ENCODE data around the gene SMIM31. TPM values are rescaled to one million over a fixed set of nuclear protein-coding genes. Genes with fewer than 3 reads are reported as not detected.

The SMIM31 gene
- total and polyA plus RNA-seq, 2 donors (not counting 1 experiment from before 2014, with no cell fraction given), result not detected

- Histone ChIP-seq H4K20me1 (ENCODE audit: control insufficient read depth, insufficient read depth, low read length, poor library complexity, severe bottlenecking) (no peaks in the 10 kb centered on the region), H3K27me3 (replicated peaks in 1 of 4; ENCODE audit: control extremely low read depth in 1 of 4, control insufficient read depth in 3 of 4, insufficient read depth in 4 of 4, low read length in 3 of 4) (no peaks in the 10 kb centered on the region), H3K36me3 (replicated peaks in 1 of 2; ENCODE audit: control extremely low read depth in 1 of 2, control insufficient read depth in 1 of 2, extremely low read depth in 1 of 2, insufficient read depth in 2 of 2, low read length in 1 of 2) (no peaks in the 10 kb centered on the region), H3K9me3 (ENCODE audit: control extremely low read depth in 1 of 3, control insufficient read depth in 2 of 3, insufficient read depth in 1 of 3, low read length in 2 of 3) (peaks cover 0 to 1% (median 0%) of the 10 kb centered on the region in 3 donors), H3K79me2 (ENCODE audit: control insufficient read depth, insufficient read depth, low read length) (no peaks in the 10 kb centered on the region), H3K4me2 (replicated peaks; ENCODE audit: low read depth, low read length, poor library complexity, severe bottlenecking) (no peak overlapping the region), H2AFZ (ENCODE audit: insufficient read depth, low read depth, low read length, poor library complexity, severe bottlenecking) (no peak overlapping the region), H3K27ac (ENCODE audit: low read length in 2 of 2) (no peak overlapping the region), H3K4me3 (ENCODE audit: control extremely low read depth in 1 of 5, extremely low read depth in 1 of 5, insufficient read depth in 1 of 5, low read depth in 2 of 5, low read length in 4 of 5) (no peak overlapping the region), H3K4me1 (ENCODE audit: control insufficient read depth in 2 of 2, insufficient read depth in 2 of 2, low read length in 2 of 2) (no peaks in the 10 kb centered on the region), H3K9ac (ENCODE audit: low read length) (no peak overlapping the region)
- WGBS (ENCODE audit: insufficient coverage), result no CpG with 5 or more reads among the region's 3 CpGs
- ATAC-seq (ENCODE audit: low read depth) (no peak), DNase-seq (peak; percentile 13)
- H3K27me3 Mint-ChIP-seq, result no peaks in the 10 kb centered on the region
- H3K4me3 Mint-ChIP-seq, result no peak overlapping the region
- H3K9me3 Mint-ChIP-seq (ENCODE audit: insufficient read depth), result peaks cover 3% of the 10 kb centered on the region
- TF ChIP-seq EZH2 (IDR thresholded peaks at IDR 0.05; ENCODE audit: borderline replicate concordance, insufficient read depth, low read depth, low read length, poor library complexity, severe bottlenecking) (no peak), CTCF (IDR thresholded peaks at IDR 0.05) (peak; percentile 73)
- ChIA-PET CTCF (interaction anchor here (1.3 kb wide), 1 partner anchor 17 kb away, joined by 4 read pairs; no protein-coding TSS in a partner anchor), POLR2A (no interaction called here)
- H3K4me1 Mint-ChIP-seq, result no peaks in the 10 kb centered on the region
- H3K27ac Mint-ChIP-seq, result no peak overlapping the region
- intact Hi-C loops (cut with micrococcal nuclease), result no loop called here
These were observed 5.6 kb upstream of the SMIM31 start for GRCh38 chr4:164748375-164748774.

- no CpG with 5 or more reads among the region's 1 CpG for WGBS (ENCODE audit: insufficient coverage)
- CTCF ChIA-PET, result no interaction called here
These were observed 1.5 kb downstream of the SMIM31 start for GRCh38 chr4:164755432-164755831.

More at GRCh38 chr4:164755432-164755831, 1.5 kb downstream of the SMIM31 start:
- Histone ChIP-seq H3K27me3 (replicated peaks in 1 of 4; ENCODE audit: control extremely low read depth in 1 of 4, control insufficient read depth in 3 of 4, insufficient read depth in 4 of 4, low read length in 3 of 4) (peaks cover 0 to 3% (median 1%) of the 10 kb centered on the region in 4 experiments), H3K4me2 (replicated peaks; ENCODE audit: low read depth, low read length, poor library complexity, severe bottlenecking) (no peak overlapping the region), H3K79me2 (ENCODE audit: control insufficient read depth, insufficient read depth, low read length) (no peaks in the 10 kb centered on the region), H3K9ac (ENCODE audit: low read length) (no peak overlapping the region), H3K9me3 (ENCODE audit: control extremely low read depth in 1 of 3, control insufficient read depth in 2 of 3, insufficient read depth in 1 of 3, low read length in 2 of 3) (peaks cover 0 to 3% (median 0%) of the 10 kb centered on the region in 3 donors), H3K4me3 (ENCODE audit: control extremely low read depth in 1 of 5, extremely low read depth in 1 of 5, insufficient read depth in 1 of 5, low read depth in 2 of 5, low read length in 4 of 5) (no peak overlapping the region), H3K27ac (ENCODE audit: low read length in 2 of 2) (no peak overlapping the region), H2AFZ (ENCODE audit: insufficient read depth, low read depth, low read length, poor library complexity, severe bottlenecking) (no peak overlapping the region), H3K4me1 (ENCODE audit: control insufficient read depth in 2 of 2, insufficient read depth in 2 of 2, low read length in 2 of 2) (no peaks in the 10 kb centered on the region), H4K20me1 (ENCODE audit: control insufficient read depth, insufficient read depth, low read length, poor library complexity, severe bottlenecking) (no peaks in the 10 kb centered on the region), H3K36me3 (replicated peaks in 1 of 2; ENCODE audit: control extremely low read depth in 1 of 2, control insufficient read depth in 1 of 2, extremely low read depth in 1 of 2, insufficient read depth in 2 of 2, low read length in 1 of 2) (no peaks in the 10 kb centered on the region)
- POLR2A ChIA-PET, result no interaction called here
- H3K27ac Mint-ChIP-seq, result no peak overlapping the region
- peaks cover 3% of the 10 kb centered on the region for H3K9me3 Mint-ChIP-seq (ENCODE audit: insufficient read depth)
- DNase-seq, result no peak
- no peak for ATAC-seq (ENCODE audit: low read depth)
- no peak overlapping the region for H3K4me3 Mint-ChIP-seq
- peaks cover 6% of the 10 kb centered on the region for H3K27me3 Mint-ChIP-seq
- no peaks in the 10 kb centered on the region for H3K4me1 Mint-ChIP-seq
- intact Hi-C loops (cut with micrococcal nuclease), result no loop called here
- TF ChIP-seq EZH2 (IDR thresholded peaks at IDR 0.05; ENCODE audit: borderline replicate concordance, insufficient read depth, low read depth, low read length, poor library complexity, severe bottlenecking), result no peak
- TF ChIP-seq CTCF (IDR thresholded peaks at IDR 0.05), result no peak

Measured in B cell (primary cell).